A673 (cell line): ENCODE measurements around the gene GGPS1. TPM values are rescaled to one million over a fixed set of nuclear protein-coding genes. Genes with fewer than 3 reads are reported as not detected.

Source experiments
- BruUV-seq: library from RNA; stranded (reverse); fragments of 400-500 nt; replicated peaks from 2 replicates; lab custom pipeline; 2021; lab: Mats Ljungman, UMichigan
- CTCF ChIA-PET: fragments of 300-600 bp; sonication (Branson Sonifier 250); formaldehyde crosslinking; loops from one replicate; lab custom pipeline; 2022; ENCODE audit warnings: antibody characterized with exemption; lab: Charles Lee
- POLR2A ChIA-PET: fragments of 300-600 bp; sonication (Branson Sonifier 250); formaldehyde crosslinking; loops from one replicate; lab custom pipeline; 2022; ENCODE audit warnings: antibody characterized with exemption; ENCODE audit not compliant: low non-redundant PET; lab: Charles Lee
- DNase-seq: peaks from one replicate; pipeline ENCODE4 v3.0.0-alpha.2; 2015; ENCODE audit warnings: low spot score
- H3K27ac ChIP-seq: fragments of 200-600 bp; sonication (generic); 2 replicates; pipeline ENCODE4 v1.5.1; 2016; ENCODE audit warnings: mixed run types, low read depth, mild to moderate bottlenecking, mixed read lengths, antibody characterized with exemption, low read length; ENCODE audit not compliant: poor library complexity, severe bottlenecking
- H3K27me3 ChIP-seq: fragments of 200-600 bp; sonication (generic); replicated peaks from 2 replicates; pipeline ENCODE4 v1.6.1; 2017; ENCODE audit warnings: mixed run types, low read depth, mild to moderate bottlenecking, mixed read lengths, antibody characterized with exemption, low read length; ENCODE audit not compliant: insufficient read depth, poor library complexity
- H3K36me3 ChIP-seq: fragments of 200-600 bp; sonication (generic); 2 replicates; pipeline ENCODE4 v1.6.1; 2016; ENCODE audit warnings: mixed run types, mild to moderate bottlenecking, mixed read lengths, antibody characterized with exemption, low read length; ENCODE audit not compliant: insufficient read depth, poor library complexity, severe bottlenecking
- H3K4me1 ChIP-seq: fragments of 200-600 bp; sonication (generic); 2 replicates; pipeline ENCODE4 v1.6.1; 2017; ENCODE audit warnings: mixed run types, mild to moderate bottlenecking, mixed read lengths, antibody characterized with exemption, low read length; ENCODE audit not compliant: insufficient read depth, poor library complexity, severe bottlenecking
- H3K4me3 ChIP-seq: fragments of 200-600 bp; sonication (generic); 2 replicates; pipeline ENCODE4 v1.5.1; 2016; ENCODE audit warnings: low read depth, mixed run types, mild to moderate bottlenecking, mixed read lengths, low read length; ENCODE audit not compliant: poor library complexity, severe bottlenecking
- H3K9me3 ChIP-seq: fragments of 200-600 bp; sonication (generic); 2 replicates; pipeline ENCODE4 v1.6.1; 2016; ENCODE audit warnings: mixed run types, low read depth, mild to moderate bottlenecking, mixed read lengths, antibody characterized with exemption, low read length; ENCODE audit not compliant: poor library complexity, severe bottlenecking
- EZH2 ChIP-seq: fragments of 200-600 bp; sonication (generic); IDR thresholded peaks from 2 replicates; pipeline ENCODE4 v1.6.1; 2017; ENCODE audit warnings: borderline replicate concordance, low read depth, mild to moderate bottlenecking, mixed read lengths, antibody characterized with exemption, low read length; ENCODE audit not compliant: poor library complexity, severe bottlenecking
- intact Hi-C: fragments of 100-400 bp; cut with micrococcal nuclease; formaldehyde crosslinking; loops from one replicate; pipeline ENCODE4 v1.10.0; 2022; ENCODE audit not compliant: unreplicated experiment
- total RNA-seq: library from RNA; stranded (reverse); gene quantifications from 2 replicates; pipeline ENCODE4 v1.2.3, GENCODE V29; 2021
- TF ChIP-seq, protein P1 (sequence below): fragments of 300-800, 200-600 bp; sonication (generic); conservative IDR thresholded peaks from 2 replicates; pipeline ENCODE4 v1.5.1; 2017; ENCODE audit warnings: low read depth, mild to moderate bottlenecking, antibody characterized with exemption, low read length, moderate library complexity, mixed read lengths

The GGPS1 gene
- total RNA-seq, 1 experiment from 2014 or later, result 26.8 TPM

DNA sequence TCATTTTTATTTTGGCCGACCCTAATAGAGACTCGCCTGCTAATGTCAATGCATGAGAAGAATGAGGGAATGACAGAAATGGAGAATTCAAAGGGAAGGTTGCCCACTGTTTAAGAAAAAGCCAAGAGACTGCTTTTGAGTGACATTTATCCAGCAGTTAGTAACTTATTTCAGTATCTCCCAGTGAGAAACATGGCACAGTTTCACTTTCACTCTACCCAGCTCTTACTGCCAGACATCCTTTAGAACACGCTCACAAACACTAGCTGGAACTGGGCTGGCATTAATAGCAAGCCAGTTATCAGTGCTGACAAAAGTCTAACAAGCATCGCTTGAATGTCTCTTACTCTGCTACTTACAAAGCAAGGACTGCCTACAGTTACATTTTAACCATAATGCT, 8.5 kb downstream of the GGPS1 start:
- Histone ChIP-seq H3K4me3 (no peak overlapping the region), H3K36me3 (no peaks in the 10 kb centered on the region), H3K27me3 (no peaks in the 10 kb centered on the region), H3K4me1 (no peaks in the 10 kb centered on the region), H3K9me3 (no peaks in the 10 kb centered on the region), H3K27ac (no peak overlapping the region)
- ChIA-PET CTCF (no interaction called here), POLR2A (no interaction called here)
- DNase-seq, result no peak
- TF ChIP-seq, protein P1, sequence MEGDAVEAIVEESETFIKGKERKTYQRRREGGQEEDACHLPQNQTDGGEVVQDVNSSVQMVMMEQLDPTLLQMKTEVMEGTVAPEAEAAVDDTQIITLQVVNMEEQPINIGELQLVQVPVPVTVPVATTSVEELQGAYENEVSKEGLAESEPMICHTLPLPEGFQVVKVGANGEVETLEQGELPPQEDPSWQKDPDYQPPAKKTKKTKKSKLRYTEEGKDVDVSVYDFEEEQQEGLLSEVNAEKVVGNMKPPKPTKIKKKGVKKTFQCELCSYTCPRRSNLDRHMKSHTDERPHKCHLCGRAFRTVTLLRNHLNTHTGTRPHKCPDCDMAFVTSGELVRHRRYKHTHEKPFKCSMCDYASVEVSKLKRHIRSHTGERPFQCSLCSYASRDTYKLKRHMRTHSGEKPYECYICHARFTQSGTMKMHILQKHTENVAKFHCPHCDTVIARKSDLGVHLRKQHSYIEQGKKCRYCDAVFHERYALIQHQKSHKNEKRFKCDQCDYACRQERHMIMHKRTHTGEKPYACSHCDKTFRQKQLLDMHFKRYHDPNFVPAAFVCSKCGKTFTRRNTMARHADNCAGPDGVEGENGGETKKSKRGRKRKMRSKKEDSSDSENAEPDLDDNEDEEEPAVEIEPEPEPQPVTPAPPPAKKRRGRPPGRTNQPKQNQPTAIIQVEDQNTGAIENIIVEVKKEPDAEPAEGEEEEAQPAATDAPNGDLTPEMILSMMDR, result no peak
- no peak for TF ChIP-seq EZH2
- no TSS peak for BruUV-seq
- intact Hi-C loops, result no loop called here

DNA sequence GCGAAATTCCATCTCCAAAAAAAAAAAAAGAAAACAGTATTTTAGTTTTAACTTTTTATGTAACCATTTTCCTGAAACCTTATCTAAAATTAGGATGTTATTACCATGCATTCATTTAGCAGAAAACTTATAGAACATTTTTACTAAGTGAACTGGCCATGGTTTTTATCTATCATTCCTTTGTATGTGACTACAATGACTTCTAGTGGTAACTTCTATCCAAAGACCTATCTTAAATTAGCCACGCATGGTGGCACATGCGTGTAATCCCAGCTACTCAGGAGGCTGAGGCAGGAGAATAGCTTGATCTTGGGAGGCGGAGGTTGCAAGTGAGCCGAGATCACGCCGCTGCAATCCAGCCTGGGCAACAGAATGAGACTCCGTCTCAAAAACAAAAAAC, 11.4 kb downstream of the GGPS1 start:
- Histone ChIP-seq H3K4me1 (no peaks in the 10 kb centered on the region), H3K9me3 (no peaks in the 10 kb centered on the region), H3K27me3 (no peaks in the 10 kb centered on the region), H3K4me3 (no peak overlapping the region), H3K27ac (no peak overlapping the region), H3K36me3 (no peaks in the 10 kb centered on the region)
- DNase-seq, result no peak
- CTCF ChIA-PET, result no interaction called here
- no peak for TF ChIP-seq EZH2
- TF ChIP-seq, protein P1, result no peak
- POLR2A ChIA-PET, result no interaction called here
- BruUV-seq, result no TSS peak
- intact Hi-C loops, result no loop called here

DNA sequence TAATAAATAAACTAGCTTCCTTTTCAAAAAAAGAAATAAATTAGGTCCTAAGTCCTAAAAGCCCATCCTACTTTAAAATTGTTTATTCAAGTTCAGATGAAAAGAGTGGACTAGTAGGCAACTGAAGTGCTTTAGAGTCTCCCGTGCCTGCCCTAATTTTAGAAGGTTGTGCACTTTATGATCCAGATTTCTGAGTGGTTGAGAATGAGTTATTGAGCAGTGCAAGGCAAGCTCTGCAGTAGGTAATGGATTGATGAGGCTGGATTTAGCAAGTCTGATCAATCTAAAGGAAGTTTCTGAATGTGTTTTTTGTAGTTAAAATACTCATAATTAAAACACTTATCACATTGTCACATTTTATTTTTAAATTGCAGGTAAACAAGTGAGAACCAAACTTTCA, 13.0 kb downstream of the GGPS1 start:
- POLR2A ChIA-PET, result no interaction called here
- intact Hi-C loops, result no loop called here
- BruUV-seq, result no TSS peak

More for the DNA sequence above, 13.0 kb downstream of the GGPS1 start:
- Histone ChIP-seq H3K27ac (no peak overlapping the region), H3K4me1 (no peaks in the 10 kb centered on the region), H3K4me3 (no peak overlapping the region), H3K9me3 (no peaks in the 10 kb centered on the region), H3K36me3 (no peaks in the 10 kb centered on the region), H3K27me3 (no peaks in the 10 kb centered on the region)
- TF ChIP-seq, protein P1, result no peak
- TF ChIP-seq EZH2, result no peak
- CTCF ChIA-PET, result no interaction called here
- DNase-seq, result no peak
